Stimulated activated CD8-positive, alpha-beta memory T cell treated with anti-CD3 and anti-CD28 coated beads, Interleukin-7, amount 100 ng/mL, for 1 hour (primary cell): ENCODE results near the gene ZFP28.

Experiments used
- DNase-seq, 2 donors: peaks; one replicate each; pipeline ENCODE4 v3.0.0-alpha.2; 2020; ENCODE audit warnings: low read depth in 2 of 2

ZFP28 gene

DNA sequence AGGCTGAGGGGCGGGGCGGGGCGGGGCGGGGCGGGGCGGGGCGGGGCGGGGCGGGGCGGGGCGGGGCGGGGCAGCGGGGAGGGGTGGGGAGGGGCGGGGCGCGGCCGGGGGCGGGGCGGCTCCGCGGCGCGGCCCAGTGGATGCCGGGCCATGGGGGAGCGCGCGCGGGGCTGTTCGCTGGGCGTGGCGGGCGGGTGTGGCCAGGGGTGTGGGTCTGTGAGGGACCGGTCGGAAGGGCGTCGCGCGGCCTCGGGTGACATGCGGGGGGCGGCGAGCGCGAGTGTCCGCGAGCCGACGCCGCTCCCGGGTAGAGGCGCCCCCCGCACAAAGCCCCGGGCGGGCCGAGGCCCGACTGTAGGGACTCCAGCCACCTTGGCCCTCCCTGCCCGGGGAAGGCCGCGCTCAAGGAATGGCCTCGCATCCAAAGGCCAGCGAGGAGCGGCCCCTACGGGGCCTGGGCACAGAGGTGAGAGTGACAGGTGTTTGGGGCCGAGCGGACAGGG is at the start of gene ZFP28:
TSS of gene ZFP28 (plus strand) at position 188 of the 503 bp plus-strand sequence. CDS start at position 259, 71 bp downstream.
- peak in 1 of 2 donors; percentile 45 for DNase-seq

DNA sequence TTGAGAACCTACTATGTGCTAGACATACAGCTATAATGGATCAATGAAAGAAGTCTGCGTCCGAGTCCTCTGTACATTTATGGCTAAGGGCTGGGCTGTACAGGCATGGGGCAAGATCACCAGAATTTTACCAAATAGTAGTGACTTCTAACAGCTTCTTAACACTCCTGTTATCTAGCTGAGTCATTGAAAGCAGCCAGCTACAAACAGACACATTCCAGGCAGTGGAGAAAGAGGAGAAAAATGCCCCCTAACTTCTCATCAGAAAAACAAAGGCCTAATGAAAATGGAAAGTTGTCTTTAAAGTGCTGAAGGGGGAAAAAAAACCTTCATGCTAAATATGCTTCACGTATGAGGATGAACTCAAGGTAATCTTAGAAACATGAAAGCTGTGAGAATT is 47.3 kb upstream of the ZFP28 start:
- no peak for DNase-seq

DNA sequence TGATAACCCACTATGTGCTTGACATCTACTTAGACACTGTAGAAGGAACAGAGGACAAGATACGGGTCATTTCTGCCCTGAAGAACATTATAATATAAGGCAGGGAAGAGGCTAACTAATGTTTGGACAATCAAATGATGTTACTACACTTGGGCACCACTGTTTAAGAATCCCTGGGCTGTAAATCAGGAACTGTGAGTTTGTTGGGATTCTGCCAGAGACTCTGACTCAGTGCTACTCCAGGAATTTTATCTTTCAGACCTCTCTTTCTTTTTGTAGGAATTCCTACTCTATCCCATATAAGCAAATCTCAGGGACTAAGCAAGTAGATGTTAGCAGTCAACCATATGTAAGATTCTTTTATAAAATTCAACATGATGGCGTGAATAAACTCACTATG is 34.2 kb upstream of the ZFP28 start:
- no peak for DNase-seq

DNA sequence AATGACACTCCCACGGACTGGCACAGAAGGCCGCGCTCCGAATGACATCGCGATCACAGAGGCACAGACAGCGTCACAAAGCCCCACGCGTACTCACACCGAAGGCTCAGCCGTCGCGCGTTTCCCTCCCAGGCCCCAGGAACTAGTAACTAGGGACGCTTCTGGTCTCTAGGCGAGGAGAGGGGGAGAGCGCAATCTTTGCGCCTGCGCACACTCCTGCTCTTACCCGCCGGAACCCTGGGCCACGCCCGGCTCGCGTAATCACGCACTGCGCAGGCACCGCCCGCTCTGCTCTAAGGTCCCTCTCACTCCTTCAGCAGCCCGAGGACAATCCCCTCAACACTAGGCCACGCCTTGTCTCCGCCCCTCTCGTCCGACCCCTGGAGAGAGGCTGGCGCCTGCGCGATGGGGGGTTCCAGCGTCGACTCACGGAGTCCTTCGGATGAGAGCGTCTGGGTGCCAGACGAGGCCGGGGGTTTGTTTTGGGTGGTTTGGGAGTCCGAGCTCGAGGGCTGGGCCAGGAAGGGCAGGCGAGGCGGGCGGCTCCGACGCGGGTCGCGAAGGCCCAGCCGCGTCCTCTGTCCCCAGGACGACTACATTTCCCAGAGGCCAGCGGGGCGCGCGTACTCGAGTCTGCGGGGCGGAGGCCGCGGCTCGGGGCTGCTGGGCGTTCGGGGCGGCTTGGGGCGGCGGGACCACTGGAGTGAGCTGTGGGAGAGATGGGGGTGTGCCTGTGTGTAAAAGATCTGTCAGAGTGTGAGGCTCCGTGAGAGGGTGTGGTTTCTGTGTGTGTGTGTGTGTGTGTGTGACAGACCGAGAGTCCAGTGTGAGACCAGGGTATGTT is 31.1 kb upstream of the ZFP28 start, which contains the start of gene ZNF471:
TSS of gene ZNF471 (plus strand) at position 410 of the 844 bp plus-strand sequence. CDS start 3,717 bp downstream, outside the sequence.
- peak; percentile 60 to 68 for DNase-seq

DNA sequence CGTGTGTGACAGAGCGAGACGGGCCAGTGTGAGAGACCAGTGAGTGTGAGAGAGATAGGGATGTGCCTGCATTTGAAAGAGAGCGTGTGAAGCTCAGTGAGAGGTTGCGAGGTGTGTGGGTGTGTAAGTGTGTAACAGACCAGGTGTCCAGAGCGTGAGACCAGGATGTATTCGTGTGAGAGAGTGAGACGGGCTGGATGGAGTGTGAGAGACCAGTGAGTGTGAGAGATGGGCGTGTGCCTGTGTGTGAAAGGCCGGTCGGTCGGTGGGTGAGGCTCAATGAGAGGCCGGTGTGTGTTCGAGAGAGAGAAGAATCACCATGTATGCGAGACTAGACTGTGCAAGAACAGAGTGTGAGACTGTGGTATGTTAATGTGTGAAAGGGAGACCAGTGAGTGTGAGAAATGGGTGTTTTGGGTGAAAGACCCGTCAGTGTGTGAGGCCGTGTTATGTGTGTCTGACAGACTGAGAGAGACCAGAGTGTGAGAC is 30.4 kb upstream of the ZFP28 start:
- DNase-seq = no peak

DNA sequence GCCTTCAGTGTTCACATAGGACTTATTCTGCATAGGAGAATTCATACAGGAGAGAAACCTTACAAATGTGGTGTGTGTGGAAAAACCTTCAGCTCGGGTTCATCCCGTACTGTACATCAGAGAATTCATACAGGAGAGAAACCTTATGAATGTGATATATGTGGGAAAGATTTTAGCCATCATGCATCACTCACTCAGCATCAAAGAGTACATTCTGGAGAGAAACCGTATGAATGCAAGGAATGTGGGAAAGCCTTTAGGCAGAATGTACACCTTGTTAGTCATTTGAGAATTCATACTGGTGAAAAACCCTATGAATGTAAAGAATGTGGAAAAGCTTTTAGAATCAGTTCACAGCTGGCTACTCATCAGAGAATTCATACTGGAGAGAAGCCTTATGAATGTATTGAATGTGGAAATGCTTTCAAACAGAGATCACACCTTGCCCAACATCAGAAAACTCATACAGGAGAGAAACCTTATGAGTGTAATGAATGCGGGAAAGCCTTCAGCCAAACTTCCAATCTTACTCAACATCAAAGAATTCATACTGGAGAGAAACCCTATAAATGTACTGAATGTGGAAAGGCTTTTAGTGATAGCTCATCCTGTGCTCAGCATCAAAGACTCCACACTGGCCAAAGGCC is 13.4 kb upstream of the ZFP28 start:
- DNase-seq = no peak

DNA sequence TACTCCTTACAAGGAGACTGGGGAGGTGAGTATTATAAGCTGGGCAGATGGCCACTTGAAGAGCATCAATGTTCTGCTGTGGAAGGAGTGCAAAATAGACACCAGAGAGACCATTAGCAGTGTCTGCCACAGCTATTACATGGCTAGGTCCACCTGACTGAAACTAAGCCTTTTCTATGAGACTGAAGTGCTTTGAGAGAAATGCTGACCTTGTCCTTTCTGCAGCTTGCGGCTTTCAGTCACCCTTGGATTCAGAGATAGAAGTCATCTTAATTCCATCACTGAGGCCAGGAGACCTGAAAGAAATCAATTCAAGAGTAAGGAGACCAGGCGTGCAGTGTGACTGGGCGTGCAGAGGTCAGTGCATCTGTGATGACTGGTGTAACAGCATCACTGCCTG is 1.3 kb upstream of the ZFP28 start:
- DNase-seq = no peak

DNA sequence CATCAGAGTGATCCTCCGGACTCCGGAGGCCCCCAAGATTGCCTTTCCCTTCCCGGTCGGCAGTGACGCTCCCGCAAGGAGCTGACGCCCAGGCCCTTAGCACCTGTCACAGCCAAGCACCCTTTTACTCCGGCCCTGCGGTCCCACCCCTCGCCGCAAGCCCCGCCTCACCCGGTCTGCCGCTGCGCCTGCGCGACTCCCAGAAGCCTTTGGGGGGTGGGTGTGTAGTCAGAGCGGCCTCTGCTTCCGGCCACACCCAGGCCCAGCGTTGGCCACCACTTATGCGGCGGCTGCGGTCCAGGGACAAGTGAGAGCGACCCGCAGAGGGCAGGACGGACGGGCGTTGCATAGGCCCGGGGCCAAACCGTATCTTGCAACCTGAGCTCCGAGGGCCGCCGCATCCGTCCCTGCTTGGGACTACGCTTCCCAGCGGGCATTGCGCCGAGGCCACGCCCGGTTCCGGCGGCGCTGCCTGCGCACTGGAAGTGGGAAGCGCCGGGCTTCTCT is 441 bp upstream of the ZFP28 start:
- DNase-seq = peak; percentile 66 to 82

DNA sequence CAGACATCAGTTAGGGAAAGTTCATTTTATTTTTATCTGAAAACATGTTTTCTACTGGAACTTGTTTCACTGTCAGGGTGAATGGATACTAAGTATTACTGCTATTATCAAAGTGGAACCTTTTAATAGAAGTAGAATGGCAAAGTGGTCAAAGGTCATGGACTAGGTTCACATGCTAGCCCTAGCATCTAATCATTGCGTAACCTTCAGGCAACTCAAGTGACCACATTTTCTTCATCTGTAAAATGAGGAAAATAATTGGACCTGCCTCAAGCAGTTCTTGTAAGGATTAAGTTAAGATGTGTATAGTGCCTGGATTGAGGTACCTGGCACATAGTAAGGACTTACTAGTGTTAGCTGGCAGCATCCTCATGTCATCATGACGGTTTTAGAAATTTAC is 5.0 kb downstream of the ZFP28 start:
- DNase-seq = no peak

DNA sequence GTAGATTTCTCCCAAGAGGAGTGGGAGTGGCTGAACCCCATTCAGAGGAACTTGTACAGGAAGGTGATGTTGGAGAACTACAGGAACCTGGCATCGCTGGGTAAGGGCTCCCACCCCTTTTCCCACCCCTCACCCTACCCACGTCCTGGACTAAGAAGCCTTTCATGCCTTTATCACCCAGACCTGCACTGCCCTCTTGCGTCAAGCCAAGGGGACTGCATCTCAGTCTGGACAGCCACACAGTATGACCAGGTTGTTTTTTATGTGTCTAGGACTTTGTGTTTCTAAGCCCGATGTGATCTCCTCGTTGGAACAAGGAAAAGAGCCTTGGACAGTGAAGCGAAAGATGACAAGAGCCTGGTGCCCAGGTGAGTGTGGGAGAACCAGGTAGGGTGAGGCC is 8.8 kb downstream of the ZFP28 start:
- no peak for DNase-seq

DNA sequence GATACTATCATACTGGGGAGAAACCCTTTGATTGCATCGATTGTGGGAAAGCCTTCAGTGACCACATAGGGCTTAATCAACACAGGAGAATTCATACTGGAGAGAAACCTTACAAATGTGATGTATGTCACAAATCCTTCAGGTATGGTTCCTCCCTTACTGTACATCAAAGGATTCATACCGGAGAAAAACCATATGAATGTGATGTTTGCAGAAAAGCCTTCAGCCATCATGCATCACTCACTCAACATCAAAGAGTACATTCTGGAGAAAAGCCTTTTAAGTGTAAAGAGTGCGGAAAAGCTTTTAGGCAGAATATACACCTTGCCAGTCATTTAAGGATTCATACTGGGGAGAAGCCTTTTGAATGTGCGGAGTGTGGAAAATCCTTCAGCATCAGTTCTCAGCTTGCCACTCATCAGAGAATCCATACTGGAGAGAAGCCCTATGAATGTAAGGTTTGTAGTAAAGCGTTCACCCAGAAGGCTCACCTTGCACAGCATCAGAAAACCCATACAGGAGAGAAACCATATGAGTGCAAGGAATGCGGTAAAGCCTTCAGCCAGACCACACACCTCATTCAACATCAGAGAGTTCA is 15.6 kb downstream of the ZFP28 start:
- DNase-seq = no peak

DNA sequence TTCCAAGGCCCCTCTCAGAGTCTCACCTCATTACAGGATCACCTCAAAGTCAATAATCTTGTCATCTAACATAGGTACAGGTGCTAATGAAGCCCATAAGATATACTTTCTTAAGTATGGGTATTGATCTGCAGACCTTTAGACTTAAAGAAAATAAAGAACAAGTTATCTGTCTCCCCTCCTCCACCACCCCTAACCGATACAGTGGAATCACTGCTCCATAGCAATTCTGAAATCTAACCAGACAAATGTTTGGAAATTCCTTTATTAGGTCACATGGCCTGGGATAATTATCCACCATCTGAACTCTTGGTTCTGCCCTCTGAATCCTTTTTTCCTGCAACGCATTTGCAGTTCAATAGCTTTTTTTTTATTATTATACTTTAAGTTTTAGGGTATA is 24.0 kb downstream of the ZFP28 start:
- DNase-seq = no peak

DNA sequence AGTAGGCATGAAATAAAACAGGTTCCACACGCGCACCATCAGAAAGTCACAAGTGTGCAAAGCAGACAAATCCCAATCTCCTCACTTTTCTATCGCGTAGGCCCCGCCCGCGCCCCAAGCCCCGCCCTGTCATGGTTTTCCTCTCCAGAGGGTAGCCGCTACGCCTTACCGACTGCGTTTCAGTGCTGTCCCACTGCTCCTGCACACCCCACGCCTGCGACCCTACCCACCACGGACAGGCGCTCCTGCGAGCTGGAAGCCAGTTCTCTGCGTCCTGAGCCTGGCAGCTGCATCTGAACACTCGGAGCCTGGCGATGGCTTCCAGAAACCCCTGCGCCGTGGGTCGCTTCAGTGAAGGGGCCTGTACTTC is 28.1 kb downstream of the ZFP28 start:
- no peak for DNase-seq

DNA sequence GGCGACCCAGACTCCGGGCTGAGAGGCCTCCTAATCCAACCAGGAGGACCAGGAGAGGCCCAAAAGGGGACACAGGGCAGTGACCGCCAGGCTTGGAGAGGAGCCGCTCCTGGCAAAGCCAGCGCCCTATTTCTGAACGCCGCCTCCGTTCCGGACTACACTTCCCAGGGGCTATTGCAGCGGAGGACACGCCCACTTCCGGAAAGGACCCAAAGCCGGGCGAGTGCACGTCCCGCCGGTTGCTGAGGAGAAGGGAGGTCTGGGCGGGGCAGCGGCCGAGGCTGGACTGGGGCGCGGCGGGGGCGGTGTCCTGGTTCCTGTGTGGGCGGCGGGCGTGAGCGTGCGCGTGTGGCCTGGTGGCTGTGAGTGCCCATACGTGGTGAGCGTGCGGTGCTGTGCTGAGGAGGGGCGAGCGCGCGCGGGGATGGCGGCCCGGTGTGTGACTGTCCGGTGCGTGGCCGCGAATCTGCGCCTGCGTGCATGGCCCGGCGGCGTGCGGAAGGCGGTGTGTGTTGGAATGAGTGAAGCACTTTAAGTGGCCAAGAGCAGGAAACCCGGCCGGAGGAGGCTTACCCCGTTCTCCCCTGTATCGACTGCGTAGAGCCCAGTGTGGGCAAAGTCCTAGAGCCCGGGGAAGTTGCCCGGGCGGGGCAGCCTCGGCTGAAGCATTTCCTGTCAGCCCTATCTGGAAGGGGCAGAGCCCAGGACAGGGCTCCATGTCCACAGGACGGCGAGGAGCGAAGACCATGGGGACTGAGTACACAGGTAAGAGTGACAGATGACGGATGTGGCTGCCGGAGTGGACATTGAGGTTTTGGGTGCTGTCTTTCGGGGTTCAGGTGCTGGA is 28.7 kb downstream of the ZFP28 start, which contains the start of gene ZNF470:
TSS of gene ZNF470 (plus strand) at position 195 of the 847 bp plus-strand sequence. CDS start 2,844 bp downstream, outside the sequence.
- peak; percentile 76 to 77 for DNase-seq

DNA sequence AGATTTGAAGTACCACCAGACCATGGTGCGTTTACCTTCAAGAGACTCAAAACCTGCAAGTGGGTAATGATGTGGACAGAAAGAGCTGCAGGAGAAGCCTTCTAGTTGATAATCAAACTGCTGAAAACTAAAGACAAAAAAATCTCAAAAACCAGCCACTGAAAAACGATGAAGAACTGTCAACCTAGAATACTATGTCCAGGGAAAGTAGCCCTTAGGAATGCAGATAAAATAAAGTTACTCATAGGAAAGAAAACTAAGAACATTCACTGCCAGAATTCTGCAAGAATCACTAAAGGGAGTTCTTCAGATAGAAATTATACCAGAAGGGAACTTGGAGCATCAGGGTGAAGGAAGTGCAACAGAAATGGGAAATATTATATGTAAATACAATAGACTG is 33.8 kb downstream of the ZFP28 start:
- no peak for DNase-seq

DNA sequence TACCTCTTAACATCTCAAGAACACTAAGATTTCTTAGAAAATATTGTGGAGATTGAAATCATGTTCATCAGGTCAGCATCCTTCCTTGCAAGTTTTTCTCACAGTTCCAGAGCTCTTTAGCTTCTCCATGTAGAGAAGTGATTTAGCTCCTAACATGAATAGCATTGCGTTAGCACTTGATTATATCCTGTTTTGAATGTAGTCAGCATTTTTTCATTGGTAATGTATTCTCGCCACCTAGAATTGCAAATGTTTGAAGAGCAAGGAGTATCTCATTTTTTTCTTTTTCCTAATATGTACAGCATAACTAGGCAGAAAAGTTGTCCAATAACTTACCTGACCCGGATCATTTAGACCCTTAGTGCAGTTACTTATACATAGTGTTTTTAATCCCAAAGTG is 35.2 kb downstream of the ZFP28 start:
- DNase-seq = no peak

DNA sequence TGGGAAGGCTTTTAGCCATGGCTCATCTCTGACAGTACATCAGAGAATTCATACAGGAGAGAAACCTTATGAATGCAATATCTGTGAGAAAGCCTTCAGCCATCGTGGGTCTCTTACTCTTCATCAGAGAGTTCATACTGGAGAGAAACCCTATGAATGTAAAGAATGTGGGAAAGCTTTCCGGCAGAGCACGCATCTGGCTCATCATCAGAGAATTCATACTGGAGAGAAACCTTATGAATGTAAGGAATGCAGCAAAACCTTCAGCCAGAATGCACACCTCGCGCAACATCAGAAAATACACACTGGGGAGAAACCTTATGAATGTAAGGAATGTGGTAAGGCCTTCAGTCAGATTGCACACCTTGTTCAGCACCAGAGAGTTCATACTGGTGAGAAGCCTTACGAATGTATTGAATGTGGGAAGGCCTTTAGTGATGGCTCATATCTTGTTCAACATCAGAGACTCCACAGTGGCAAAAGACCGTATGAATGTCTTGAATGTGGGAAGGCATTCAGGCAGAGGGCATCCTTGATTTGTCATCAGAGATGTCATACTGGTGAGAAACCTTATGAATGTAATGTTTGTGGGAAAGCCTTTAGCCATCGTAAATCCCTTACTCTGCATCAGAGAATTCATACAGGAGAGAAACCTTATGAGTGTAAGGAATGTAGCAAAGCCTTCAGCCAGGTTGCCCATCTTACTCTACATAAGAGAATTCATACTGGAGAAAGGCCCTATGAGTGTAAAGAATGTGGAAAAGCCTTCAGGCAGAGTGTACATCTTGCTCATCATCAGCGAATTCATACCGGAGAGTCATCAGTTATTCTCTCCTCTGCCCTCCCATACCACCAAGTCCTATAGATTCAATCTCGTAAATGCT is 39.2 kb downstream of the ZFP28 start:
- DNase-seq = no peak

DNA sequence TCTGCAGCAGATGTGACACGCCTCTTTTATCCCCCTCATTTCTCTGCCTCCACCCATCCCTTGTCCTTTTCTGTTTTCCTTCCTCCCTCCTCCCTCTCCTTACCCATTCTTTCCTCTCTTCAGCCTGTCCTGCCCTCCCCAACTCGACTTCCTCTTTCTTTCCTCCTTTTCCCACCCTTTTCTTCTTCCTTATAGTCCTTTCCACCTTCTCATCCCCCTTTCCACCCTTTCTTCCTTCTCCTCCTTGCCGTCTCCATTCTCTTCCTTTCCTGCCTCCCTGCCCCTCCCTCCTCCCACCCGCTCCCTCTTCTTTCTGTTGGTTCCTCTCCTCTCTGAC is 55.7 kb downstream of the ZFP28 start:
- no peak for DNase-seq

DNA sequence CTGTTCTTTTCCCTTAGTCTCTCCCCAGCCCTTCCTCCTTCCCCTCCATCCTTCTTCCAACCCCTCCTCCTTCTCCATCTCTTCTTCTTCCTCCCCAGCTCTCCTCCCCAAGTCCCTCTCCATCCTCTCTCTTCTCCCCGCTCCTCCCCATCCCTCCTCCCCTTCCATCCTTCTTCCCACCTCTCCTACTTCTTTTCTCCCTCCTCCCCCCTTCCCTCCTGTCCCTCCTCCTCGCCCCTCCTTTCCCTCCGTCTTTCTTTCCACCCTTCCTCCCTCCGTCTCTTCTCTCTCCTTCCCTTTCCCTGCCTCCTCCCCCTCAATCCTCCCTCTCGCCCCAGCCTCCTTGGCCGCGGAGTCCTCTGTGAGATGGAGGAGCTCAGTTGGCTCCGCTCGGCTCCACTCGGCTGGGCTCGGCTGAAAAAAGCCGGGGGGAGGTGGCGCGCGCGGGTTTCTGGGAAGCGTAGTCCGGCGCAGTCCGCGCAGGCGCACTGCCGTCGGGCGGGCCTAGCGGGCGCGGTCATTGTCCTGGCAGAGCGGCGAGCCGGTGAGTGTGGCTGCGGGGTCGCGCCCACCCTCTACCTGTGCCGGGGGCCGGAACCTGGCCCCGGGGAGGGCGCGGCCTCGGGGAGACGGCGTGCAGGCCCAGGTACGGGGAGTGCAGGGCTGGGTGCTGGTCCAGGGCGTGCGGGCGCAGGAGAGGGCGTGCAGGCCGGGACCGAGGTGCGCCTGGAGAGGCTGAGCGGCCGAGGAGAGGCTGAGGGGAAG is 56.2 kb downstream of the ZFP28 start, which contains the start of gene ZNF71:
TSS of gene ZNF71 (plus strand) at position 520 of the 765 bp plus-strand sequence. CDS start 6,257 bp downstream, outside the sequence.
- DNase-seq = peak; percentile 70
